GM10248 (cell line): ENCODE measurements around the gene CCDC57.

Source experiments
- CTCF ChIA-PET: fragments of 300-600 bp; sonication (Branson Sonifier 250); formaldehyde crosslinking; extraction: SDS; loops from one replicate; lab custom pipeline; 2021; ENCODE audit warnings: antibody characterized with exemption; lab: Yijun Ruan, JAX
- POLR2A ChIA-PET: fragments of 350-650 bp; sonication (Branson Sonifier 250); formaldehyde crosslinking; extraction: SDS; loops from one replicate; lab custom pipeline; 2020; ENCODE audit warnings: antibody characterized with exemption; lab: Yijun Ruan, JAX
- DNase-seq: peaks from one replicate; pipeline ENCODE4 v3.0.0; 2012; ENCODE audit errors: extremely low spot score
- TF ChIP-seq, protein P1 (sequence below): IDR thresholded peaks from 2 replicates; pipeline ENCODE4 v1.5.1; 2012; ENCODE audit warnings: mild to moderate bottlenecking, low read depth; ENCODE audit errors: extremely low read depth, missing control alignments, control extremely low read depth

Gene CCDC57

DNA sequence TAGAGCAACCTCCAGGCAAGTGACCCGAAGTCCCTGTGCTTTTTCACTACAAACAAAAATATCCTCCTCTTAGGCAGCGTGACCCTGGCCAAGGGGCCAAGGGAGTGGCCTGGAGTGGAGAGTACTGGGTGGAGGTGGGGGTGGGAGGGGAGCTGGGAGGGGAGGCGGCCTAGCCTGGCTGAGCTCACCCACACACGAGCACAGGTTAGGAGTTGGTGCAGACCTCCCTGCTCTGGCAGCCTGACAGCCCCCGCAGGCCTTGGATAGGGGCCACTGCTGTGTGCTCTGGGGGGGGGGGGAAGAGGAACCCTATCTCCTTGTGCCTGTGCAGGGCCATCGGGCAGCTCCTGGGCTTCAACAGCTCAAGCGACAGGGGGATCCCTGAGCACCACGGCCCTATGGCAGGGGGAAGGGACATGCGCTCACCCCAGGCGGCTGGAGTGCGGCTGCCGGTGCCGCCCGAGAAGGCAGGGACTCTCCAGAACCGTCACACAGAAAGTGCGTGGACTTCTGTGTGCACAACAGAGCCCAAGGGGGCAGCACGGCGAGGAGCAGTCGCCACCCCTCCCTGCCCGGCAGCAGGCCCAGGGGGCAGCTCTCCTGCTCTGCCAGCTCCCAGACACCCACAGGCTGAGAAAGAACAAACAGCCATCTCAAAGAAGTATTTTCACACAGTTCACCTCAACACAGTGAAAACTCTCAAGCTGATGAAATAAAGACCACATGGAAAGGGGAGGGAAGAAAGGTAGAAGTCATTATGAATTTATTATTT is 29.5 kb upstream of the CCDC57 start:
- ChIA-PET CTCF (interaction anchor here (0.8 to 2.1 kb wide), 8 partner anchors 9 to 212 kb away, joined by 3 to 8 read pairs (median 4); no protein-coding TSS in a partner anchor), POLR2A (interaction anchor here (0.6 to 1.4 kb wide), 7 partner anchors 10 to 1867 kb away, joined by 3 to 11 read pairs (median 3); partner anchors contain the start of gene SLC16A3)
- DNase-seq: no peak
- TF ChIP-seq, protein P1, sequence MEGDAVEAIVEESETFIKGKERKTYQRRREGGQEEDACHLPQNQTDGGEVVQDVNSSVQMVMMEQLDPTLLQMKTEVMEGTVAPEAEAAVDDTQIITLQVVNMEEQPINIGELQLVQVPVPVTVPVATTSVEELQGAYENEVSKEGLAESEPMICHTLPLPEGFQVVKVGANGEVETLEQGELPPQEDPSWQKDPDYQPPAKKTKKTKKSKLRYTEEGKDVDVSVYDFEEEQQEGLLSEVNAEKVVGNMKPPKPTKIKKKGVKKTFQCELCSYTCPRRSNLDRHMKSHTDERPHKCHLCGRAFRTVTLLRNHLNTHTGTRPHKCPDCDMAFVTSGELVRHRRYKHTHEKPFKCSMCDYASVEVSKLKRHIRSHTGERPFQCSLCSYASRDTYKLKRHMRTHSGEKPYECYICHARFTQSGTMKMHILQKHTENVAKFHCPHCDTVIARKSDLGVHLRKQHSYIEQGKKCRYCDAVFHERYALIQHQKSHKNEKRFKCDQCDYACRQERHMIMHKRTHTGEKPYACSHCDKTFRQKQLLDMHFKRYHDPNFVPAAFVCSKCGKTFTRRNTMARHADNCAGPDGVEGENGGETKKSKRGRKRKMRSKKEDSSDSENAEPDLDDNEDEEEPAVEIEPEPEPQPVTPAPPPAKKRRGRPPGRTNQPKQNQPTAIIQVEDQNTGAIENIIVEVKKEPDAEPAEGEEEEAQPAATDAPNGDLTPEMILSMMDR: no peak

DNA sequence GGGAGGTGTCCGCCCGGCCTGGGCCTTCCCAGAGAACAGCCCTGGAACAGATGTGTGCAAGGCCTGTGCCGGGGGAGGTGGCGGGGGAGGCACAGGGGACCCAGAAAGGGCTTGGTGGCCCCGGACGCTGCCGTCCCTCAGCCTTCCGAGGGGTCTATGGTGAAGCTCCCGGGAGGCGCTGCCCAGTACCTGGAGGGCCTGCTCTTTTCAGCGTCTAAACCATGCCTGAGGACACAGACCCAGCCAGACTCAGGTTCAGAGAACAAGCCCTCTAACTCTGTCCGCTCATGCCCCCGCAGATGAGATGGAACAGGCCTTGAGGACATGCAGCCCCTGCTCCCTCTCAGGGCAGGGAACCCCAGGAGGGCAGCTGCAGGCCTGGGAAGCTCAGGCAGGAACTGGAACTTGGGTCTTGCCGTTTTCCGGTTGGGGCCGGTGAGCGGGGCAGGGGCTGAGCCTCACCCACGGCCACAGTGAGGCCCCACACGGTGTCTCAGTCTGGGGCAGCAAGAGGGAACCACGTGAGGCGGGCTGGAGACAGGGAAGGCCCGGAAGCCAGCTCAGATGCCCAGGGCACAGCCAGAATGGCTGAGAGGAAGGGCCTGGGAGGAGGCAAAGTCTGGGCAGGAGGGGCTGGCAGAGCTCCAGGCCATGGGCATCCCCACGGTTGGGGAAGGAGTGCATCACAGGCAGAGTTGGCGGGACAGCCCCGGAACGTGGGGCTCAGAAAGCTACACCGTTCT is 28.7 kb upstream of the CCDC57 start:
- no peak for DNase-seq
- ChIA-PET CTCF (interaction anchor here (0.8 to 2.1 kb wide), 6 partner anchors 9 to 211 kb away, joined by 3 to 8 read pairs (median 4); no protein-coding TSS in a partner anchor), POLR2A (interaction anchor here (0.6 to 1.4 kb wide), 4 partner anchors 12 to 57 kb away, joined by 3 to 11 read pairs (median 3); partner anchors contain the start of gene SLC16A3)
- TF ChIP-seq, protein P1: no peak

DNA sequence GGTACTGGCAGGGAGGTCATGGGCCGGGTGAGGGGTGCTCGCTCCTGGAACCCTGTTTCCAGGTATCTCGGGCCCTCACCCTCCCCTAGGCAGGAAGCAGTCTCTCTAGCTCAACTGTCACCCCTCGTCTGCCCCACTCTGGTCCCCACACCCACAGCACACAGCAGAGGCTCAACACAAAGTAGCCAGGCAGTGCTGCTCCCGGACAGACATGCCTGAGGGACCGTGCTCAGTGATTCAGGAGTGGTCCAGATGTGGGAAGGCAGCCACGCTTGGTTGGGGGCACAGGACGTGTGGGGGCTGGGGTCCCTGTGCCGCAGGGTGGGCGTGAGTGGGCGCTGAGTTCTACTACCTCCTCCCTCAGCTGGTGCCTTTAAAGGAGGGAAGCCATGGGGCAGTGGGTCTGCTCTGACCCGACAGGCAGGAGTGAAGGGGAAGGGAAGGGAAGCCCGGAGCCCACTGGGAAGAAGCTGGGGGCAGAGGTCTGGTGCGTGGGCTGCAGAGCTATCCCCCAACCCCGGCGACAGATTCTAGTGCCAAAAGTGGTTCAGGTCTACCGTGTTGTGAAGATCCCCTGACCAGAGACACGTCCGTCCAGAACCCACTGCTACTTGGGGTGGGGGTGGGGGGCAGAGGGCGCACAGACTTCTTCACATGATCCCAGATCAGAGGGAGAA is 28.0 kb upstream of the CCDC57 start:
- CTCF ChIA-PET: interaction anchor here (0.8 to 1.3 kb wide), 2 partner anchors 21 to 28 kb away, joined by 3 read pairs; no protein-coding TSS in a partner anchor
- DNase-seq: no peak
- POLR2A ChIA-PET: no interaction called here
- TF ChIP-seq, protein P1: no peak

DNA sequence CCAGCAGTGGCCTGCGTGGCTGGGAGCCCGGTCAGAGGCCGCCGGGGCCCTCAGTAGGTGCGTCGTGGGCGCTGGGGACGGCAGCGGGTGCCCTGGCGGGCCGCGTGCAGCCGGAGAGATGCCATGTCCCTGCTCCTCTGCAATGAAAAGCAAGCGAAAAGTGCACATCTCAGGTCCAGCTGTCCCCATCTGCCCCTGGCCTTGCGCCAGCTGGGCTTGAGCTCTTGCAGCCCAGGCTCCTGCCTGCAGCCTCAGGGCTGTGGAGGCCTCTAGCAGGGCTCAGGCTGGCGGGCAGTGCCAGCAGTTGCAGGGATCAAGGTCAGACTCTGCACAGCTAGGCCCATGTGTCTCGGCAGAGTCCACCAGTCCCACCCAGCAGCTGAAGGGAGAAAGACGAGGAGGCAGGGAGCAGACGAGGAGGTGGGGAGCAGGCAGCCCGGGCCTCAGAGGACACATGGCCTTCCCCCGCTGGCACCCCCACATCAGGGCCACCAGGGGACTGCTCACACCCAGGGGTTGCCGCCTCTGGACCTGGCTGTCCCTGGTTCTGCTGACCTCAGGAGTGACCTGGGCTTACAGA is 27.4 kb upstream of the CCDC57 start:
- DNase-seq: no peak
- CTCF ChIA-PET: interaction anchor here (1.3 to 1.5 kb wide), 2 partner anchors 34 to 71 kb away, joined by 3 read pairs; no protein-coding TSS in a partner anchor
- TF ChIP-seq, protein P1: no peak
- POLR2A ChIA-PET: no interaction called here

DNA sequence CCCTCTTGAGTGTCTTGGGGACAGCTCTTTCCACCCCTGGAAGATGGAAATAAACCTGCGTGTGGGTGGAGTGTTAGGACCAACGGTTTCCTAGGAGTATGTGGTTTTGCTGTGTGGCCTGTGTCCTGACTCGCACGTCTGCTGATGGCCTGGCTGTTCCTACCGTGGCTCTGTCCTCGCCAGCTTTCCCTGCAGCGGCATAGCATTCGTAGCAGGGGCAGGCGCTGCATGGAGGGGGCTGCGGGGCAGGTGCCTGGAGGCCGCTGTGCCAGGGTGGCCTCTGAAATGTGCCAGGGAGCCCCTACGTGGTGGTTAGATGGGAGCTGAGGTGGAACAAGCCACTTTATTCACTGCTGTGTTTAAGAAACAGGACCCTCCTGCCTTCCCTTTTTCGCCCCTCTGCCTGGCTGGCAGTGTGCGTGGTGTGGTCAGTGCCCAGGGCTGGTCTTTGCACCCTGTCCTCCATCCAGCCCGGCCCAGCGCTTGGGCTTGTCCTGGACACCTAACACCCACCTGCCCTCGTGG is 26.8 kb upstream of the CCDC57 start:
- TF ChIP-seq, protein P1: no peak
- DNase-seq: no peak
- ChIA-PET CTCF (interaction anchor here (1.3 to 1.5 kb wide), 2 partner anchors 33 to 72 kb away, joined by 3 read pairs; no protein-coding TSS in a partner anchor), POLR2A (no interaction called here)
